ENCODE measurements around the gene FLT3LG. TPM values are rescaled to one million over a fixed set of nuclear protein-coding genes. Genes with fewer than 3 reads are reported as not detected.

The FLT3LG gene
- total RNA-seq, 2 donors from 2014 or later: 0.52 to 0.66 TPM

- peak overlapping the region in 1 of 2 donors; percentile 45 for H3K4me3 ChIP-seq
- peaks cover 38% of the 10 kb centered on the region for H3K4me1 ChIP-seq
- intact Hi-C loops (cut with DNase I): no loop called here
- ATAC-seq: peak; percentile 43
- TF ChIP-seq CTCF (IDR thresholded peaks at IDR 0.05) (no peak), POLR2A (IDR thresholded peaks at IDR 0.05) (no peak)
- 2 to 13% methylated on average over 8 to 12 of the region's 12 CpGs for WGBS, 2 donors
- peak in 2 of 4 donors; percentile 38 to 39 for DNase-seq
- no peaks in the 10 kb centered on the region for H3K36me3 ChIP-seq (replicated peaks in 1 of 2; ENCODE audit: insufficient read depth in 1 of 2, low read depth in 2 of 2)
- no peaks in the 10 kb centered on the region for H3K27me3 ChIP-seq
- peak overlapping the region in 3 of 4 donors; percentile 71 to 84 (median 78) for H3K27ac ChIP-seq
- no peaks in the 10 kb centered on the region for H3K9me3 ChIP-seq
These were observed 39.7 kb downstream of the FLT3LG start for GRCh38 chr19:49513746-49514118.

- Histone ChIP-seq H3K9me3 (no peaks in the 10 kb centered on the region), H3K36me3 (replicated peaks in 1 of 2; ENCODE audit: insufficient read depth in 1 of 2, low read depth in 2 of 2) (no peaks in the 10 kb centered on the region), H3K27ac (peak overlapping the region in 2 of 4 donors; percentile 78 to 84), H3K4me3 (peak overlapping the region in 1 of 2 donors; percentile 45), H3K4me1 (peaks cover 38% of the 10 kb centered on the region), H3K27me3 (no peaks in the 10 kb centered on the region)
- WGBS, 2 donors: 32 to 41% methylated on average over 9 to 15 of the region's 21 CpGs
- peak; percentile 65 for ATAC-seq
- peak in 3 of 4 donors; percentile 61 to 71 (median 66) for DNase-seq
- TF ChIP-seq CTCF (IDR thresholded peaks at IDR 0.05) (no peak), POLR2A (IDR thresholded peaks at IDR 0.05) (peak in 1 of 3 donors; percentile 24)
- intact Hi-C loops (cut with DNase I): no loop called here
These were observed 40.1 kb downstream of the FLT3LG start for GRCh38 chr19:49514151-49514550.

- Histone ChIP-seq H3K27ac (peak overlapping the region in 1 of 4 donors; percentile 56), H3K36me3 (replicated peaks in 1 of 2; ENCODE audit: insufficient read depth in 1 of 2, low read depth in 2 of 2) (no peaks in the 10 kb centered on the region), H3K4me1 (peaks cover 38% of the 10 kb centered on the region), H3K9me3 (no peaks in the 10 kb centered on the region), H3K27me3 (no peaks in the 10 kb centered on the region), H3K4me3 (no peak overlapping the region)
- intact Hi-C loops (cut with DNase I): no loop called here
- DNase-seq (peak in 1 of 4 donors; percentile 72), ATAC-seq (no peak)
- TF ChIP-seq CTCF (IDR thresholded peaks at IDR 0.05) (no peak), POLR2A (IDR thresholded peaks at IDR 0.05) (no peak)
- 54 to 60% methylated on average over 4 of the region's 4 CpGs for WGBS, 2 donors
These were observed 41.8 kb downstream of the FLT3LG start for GRCh38 chr19:49515767-49516166.

- Histone ChIP-seq H3K9me3 (no peaks in the 10 kb centered on the region), H3K4me1 (peaks cover 29% of the 10 kb centered on the region), H3K4me3 (no peak overlapping the region), H3K27me3 (no peaks in the 10 kb centered on the region), H3K36me3 (replicated peaks in 1 of 2; ENCODE audit: insufficient read depth in 1 of 2, low read depth in 2 of 2) (no peaks in the 10 kb centered on the region), H3K27ac (no peak overlapping the region)
- TF ChIP-seq POLR2A (IDR thresholded peaks at IDR 0.05) (no peak), CTCF (IDR thresholded peaks at IDR 0.05) (no peak)
- 93 to 95% methylated on average over 3 of the region's 3 CpGs for WGBS, 2 donors
- DNase-seq (no peak), ATAC-seq (no peak)
- intact Hi-C loops (cut with DNase I): no loop called here
These were observed 44.0 kb downstream of the FLT3LG start for GRCh38 chr19:49518033-49518432.

GRCh38 chr19:49520705-49521319 lies 46.8 kb downstream of the FLT3LG start:
- ATAC-seq (no peak), DNase-seq (peak in 1 of 4 donors; percentile 51)
- no peak overlapping the region for H3K4me3 ChIP-seq
- H3K36me3 ChIP-seq (replicated peaks in 1 of 2; ENCODE audit: insufficient read depth in 1 of 2, low read depth in 2 of 2): no peaks in the 10 kb centered on the region
- intact Hi-C loops (cut with DNase I): no loop called here
- no peaks in the 10 kb centered on the region for H3K9me3 ChIP-seq
- no peaks in the 10 kb centered on the region for H3K27me3 ChIP-seq
- TF ChIP-seq POLR2A (IDR thresholded peaks at IDR 0.05) (no peak), CTCF (IDR thresholded peaks at IDR 0.05) (no peak)
- WGBS, 2 donors: 87 to 90% methylated on average over 7 to 13 of the region's 13 CpGs
- H3K27ac ChIP-seq: no peak overlapping the region
- H3K4me1 ChIP-seq: peaks cover 1% of the 10 kb centered on the region
